Activated CD8-positive, alpha-beta T cell treated with anti-CD3 and anti-CD28 coated beads for 36 hours (primary cell): ENCODE data around the gene SNRNP70. TPM values are rescaled to one million over a fixed set of nuclear protein-coding genes. Genes with fewer than 3 reads are reported as not detected.

ENCODE experiments used
- ATAC-seq: fragments of 200-7000 bp; cut with Tn5 transposase; one replicate; pipeline ENCODE4 v1.10.0; 2021; ENCODE audit warnings: mild to moderate bottlenecking, moderate library complexity
- CTCF ChIA-PET: fragments of 350-600 bp; sonication (Branson Sonifier 250); formaldehyde crosslinking; loops from one replicate; lab custom pipeline; 2021; ENCODE audit warnings: antibody characterized with exemption; lab: Charles Lee
- POLR2A ChIA-PET: fragments of 350-600 bp; sonication (Branson Sonifier 250); formaldehyde crosslinking; loops from one replicate; lab custom pipeline; 2021; ENCODE audit warnings: antibody characterized with exemption; lab: Charles Lee
- DNase-seq: peaks from one replicate; pipeline ENCODE4 v3.0.0-alpha.2; 2020
- H3K27ac Mint-ChIP-seq: one replicate; pipeline ENCODE4 v1.8.0; 2021; ENCODE audit warnings: mild to moderate bottlenecking, mixed read lengths
- H3K27me3 Mint-ChIP-seq: one replicate; pipeline ENCODE4 v1.8.0; 2021; ENCODE audit warnings: mixed read lengths
- H3K36me3 Mint-ChIP-seq: one replicate; pipeline ENCODE4 v1.8.0; 2021; ENCODE audit warnings: low read depth, mixed read lengths
- H3K4me1 Mint-ChIP-seq: one replicate; pipeline ENCODE4 v1.8.0; 2021; ENCODE audit warnings: low read depth, mixed read lengths
- H3K4me3 Mint-ChIP-seq: one replicate; pipeline ENCODE4 v1.8.0; 2021; ENCODE audit warnings: mild to moderate bottlenecking, moderate library complexity, mixed read lengths
- H3K9me3 Mint-ChIP-seq: one replicate; pipeline ENCODE4 v1.8.0; 2021; ENCODE audit warnings: mixed read lengths
- intact Hi-C: fragments of 100-400 bp; cut with micrococcal nuclease; formaldehyde crosslinking; loops from one replicate; pipeline ENCODE4 v1.10.0; 2022
- total RNA-seq, 2 experiments: library from RNA; stranded (reverse); gene quantifications; one replicate each; pipeline ENCODE4 v1.2.3, GENCODE V29; 2021
- TF ChIP-seq, protein P1 (sequence below): fragments of 200-600 bp; IDR thresholded peaks from one replicate; pipeline ENCODE4 v1.8.0; 2022; ENCODE audit warnings: antibody characterized with exemption, mild to moderate bottlenecking

Gene SNRNP70
- total RNA-seq, 2 experiments from 2014 or later, result 187 to 188 TPM

DNA sequence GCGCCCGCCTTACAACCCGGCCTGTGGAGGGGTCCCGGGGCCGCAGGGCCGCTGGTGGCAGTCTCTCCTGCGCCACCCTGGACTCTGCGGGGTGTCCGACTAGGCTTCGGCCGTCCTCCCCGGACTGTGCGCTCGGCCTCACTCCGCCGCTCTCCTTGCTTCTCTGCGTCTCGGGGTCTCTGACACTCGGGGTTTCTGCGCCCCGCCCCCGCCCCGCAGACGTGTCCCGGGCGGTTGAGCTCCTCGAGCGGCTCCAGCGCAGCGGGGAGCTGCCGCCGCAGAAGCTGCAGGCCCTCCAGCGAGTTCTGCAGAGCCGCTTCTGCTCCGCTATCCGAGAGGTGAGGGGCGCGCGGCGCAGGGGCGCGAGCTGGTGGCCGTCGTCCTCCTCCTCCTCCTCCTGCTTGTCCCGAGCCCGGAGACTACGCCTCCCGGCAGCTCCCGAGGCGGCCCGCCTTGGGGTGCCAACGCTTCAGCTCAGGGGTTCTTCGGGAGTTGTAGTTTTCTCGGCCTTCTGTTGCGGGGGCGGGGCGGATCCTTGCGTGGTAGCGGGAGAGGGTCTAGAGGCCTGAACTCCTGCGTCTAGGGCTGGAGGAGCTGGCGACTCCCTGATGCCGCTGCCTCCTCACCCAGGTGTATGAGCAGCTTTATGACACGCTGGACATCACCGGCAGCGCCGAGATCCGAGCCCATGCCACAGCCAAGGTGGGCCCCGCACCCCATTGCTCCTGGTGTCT lies 29.5 kb downstream of the SNRNP70 start:
- TF ChIP-seq, protein P1, sequence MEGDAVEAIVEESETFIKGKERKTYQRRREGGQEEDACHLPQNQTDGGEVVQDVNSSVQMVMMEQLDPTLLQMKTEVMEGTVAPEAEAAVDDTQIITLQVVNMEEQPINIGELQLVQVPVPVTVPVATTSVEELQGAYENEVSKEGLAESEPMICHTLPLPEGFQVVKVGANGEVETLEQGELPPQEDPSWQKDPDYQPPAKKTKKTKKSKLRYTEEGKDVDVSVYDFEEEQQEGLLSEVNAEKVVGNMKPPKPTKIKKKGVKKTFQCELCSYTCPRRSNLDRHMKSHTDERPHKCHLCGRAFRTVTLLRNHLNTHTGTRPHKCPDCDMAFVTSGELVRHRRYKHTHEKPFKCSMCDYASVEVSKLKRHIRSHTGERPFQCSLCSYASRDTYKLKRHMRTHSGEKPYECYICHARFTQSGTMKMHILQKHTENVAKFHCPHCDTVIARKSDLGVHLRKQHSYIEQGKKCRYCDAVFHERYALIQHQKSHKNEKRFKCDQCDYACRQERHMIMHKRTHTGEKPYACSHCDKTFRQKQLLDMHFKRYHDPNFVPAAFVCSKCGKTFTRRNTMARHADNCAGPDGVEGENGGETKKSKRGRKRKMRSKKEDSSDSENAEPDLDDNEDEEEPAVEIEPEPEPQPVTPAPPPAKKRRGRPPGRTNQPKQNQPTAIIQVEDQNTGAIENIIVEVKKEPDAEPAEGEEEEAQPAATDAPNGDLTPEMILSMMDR, result no peak
- CTCF ChIA-PET, result interaction anchor here (0.7 to 5.3 kb wide), 24 partner anchors 9 to 121 kb away, joined by 3 to 41 read pairs (median 7); partner anchors contain the start of genes GYS1 and RUVBL2

DNA sequence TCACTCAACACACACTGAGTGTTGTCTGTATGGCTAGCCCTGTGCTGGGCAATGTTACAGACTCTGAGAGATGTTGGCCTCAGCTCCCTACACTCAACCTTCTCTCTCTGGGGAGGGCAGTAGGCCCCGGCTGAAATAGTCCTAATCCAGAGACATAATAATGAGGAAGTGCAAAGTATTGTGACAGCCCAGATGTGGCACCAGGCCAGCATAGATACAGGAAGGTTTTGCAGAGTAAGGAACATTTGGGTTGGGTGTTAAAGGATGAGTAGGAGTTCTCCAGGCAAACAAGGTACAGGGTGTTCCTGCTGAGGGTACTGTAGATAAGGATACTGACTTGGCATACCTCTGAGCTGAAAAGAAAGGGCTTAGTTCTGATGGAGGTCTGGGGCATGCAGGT lies 31.3 kb downstream of the SNRNP70 start:
- intact Hi-C loops, result no loop called here
- POLR2A ChIA-PET, result interaction anchor here (1.2 to 3.4 kb wide), 4 partner anchors 8 to 92 kb away, joined by 3 to 14 read pairs (median 6); no protein-coding TSS in a partner anchor
- CTCF ChIA-PET, result interaction anchor here (2.0 to 5.3 kb wide), 3 partner anchors 11 to 82 kb away, joined by 7 to 41 read pairs (median 9); no protein-coding TSS in a partner anchor

More for the DNA sequence above, 29.5 kb downstream of the SNRNP70 start:
- Mint-ChIP-seq H3K4me3 (peak overlapping the region; percentile 68), H3K36me3 (peaks cover 6% of the 10 kb centered on the region), H3K27me3 (no peaks in the 10 kb centered on the region), H3K27ac (no peak overlapping the region), H3K4me1 (peaks cover 28% of the 10 kb centered on the region), H3K9me3 (no peaks in the 10 kb centered on the region)
- ATAC-seq, result no peak
- POLR2A ChIA-PET, result interaction anchor here (1.5 to 3.4 kb wide), 6 partner anchors 9 to 121 kb away, joined by 3 to 14 read pairs (median 8); partner anchors contain the start of genes GYS1 and RUVBL2
- intact Hi-C loops, result no loop called here
- DNase-seq, result peak; percentile 72

DNA sequence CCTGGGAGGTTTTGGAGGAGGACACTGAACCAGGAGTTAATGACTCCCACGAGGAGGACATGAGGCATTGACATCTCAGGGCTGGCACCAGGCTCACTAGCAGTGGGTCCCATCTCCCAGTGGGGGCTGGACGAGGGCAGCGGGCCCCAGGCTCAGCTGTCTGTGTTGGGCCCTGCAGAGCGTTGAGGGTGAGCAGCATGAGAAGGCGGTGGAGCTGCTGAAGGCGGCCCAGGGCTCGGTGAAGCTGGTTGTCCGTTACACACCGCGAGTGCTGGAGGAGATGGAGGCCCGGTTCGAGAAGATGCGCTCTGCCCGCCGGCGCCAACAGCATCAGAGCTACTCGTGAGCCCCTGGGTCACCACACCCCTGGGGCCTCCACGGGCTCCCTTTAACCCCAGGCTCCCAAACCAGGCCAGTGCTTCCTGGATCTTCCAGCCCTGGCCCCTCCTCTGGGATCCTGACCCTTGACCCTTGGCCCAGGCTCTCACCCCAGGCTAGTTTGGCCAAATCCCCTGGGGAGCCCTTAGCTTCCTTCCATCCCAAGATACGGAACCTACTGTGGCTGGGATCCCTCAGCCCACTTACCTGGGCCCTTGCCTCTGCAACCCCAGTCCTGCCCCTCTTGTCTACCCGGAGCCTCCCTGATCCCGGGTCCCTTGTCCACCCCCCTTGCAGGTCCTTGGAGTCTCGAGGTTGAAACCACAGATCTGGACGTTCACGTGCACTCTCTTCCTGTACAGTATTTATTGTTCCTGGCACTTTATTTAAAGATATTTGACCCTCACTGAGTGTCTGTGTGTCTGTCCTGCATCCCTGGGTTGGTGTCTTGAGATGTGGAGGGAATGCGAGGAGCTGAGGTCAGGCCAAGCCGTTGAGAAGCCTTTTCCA lies 32.7 kb downstream of the SNRNP70 start:
- peak overlapping the region; percentile 91 for H3K27ac Mint-ChIP-seq
- no peak for DNase-seq
- H3K9me3 Mint-ChIP-seq, result no peaks in the 10 kb centered on the region
- H3K4me3 Mint-ChIP-seq, result peak overlapping the region; percentile 88
- peaks cover 10% of the 10 kb centered on the region for H3K27me3 Mint-ChIP-seq
- TF ChIP-seq, protein P1, result no peak
- CTCF ChIA-PET, result interaction anchor here (1.4 to 5.3 kb wide), 5 partner anchors 12 to 125 kb away, joined by 3 to 41 read pairs (median 7); partner anchors contain the start of genes GYS1 and RUVBL2
- peaks cover 31% of the 10 kb centered on the region for H3K4me1 Mint-ChIP-seq
- no peak for ATAC-seq
- peaks cover 6% of the 10 kb centered on the region for H3K36me3 Mint-ChIP-seq
- POLR2A ChIA-PET, result interaction anchor here (1.2 to 2.1 kb wide), 5 partner anchors 9 to 90 kb away, joined by 3 to 11 read pairs (median 3); no protein-coding TSS in a partner anchor
- intact Hi-C loops, result no loop called here

More for the DNA sequence above, 31.3 kb downstream of the SNRNP70 start:
- TF ChIP-seq, protein P1, result no peak
- Mint-ChIP-seq H3K27me3 (peaks cover 8% of the 10 kb centered on the region), H3K27ac (no peak overlapping the region), H3K36me3 (peaks cover 6% of the 10 kb centered on the region), H3K4me1 (peaks cover 32% of the 10 kb centered on the region), H3K4me3 (no peak overlapping the region), H3K9me3 (no peaks in the 10 kb centered on the region)
- DNase-seq (no peak), ATAC-seq (no peak)

DNA sequence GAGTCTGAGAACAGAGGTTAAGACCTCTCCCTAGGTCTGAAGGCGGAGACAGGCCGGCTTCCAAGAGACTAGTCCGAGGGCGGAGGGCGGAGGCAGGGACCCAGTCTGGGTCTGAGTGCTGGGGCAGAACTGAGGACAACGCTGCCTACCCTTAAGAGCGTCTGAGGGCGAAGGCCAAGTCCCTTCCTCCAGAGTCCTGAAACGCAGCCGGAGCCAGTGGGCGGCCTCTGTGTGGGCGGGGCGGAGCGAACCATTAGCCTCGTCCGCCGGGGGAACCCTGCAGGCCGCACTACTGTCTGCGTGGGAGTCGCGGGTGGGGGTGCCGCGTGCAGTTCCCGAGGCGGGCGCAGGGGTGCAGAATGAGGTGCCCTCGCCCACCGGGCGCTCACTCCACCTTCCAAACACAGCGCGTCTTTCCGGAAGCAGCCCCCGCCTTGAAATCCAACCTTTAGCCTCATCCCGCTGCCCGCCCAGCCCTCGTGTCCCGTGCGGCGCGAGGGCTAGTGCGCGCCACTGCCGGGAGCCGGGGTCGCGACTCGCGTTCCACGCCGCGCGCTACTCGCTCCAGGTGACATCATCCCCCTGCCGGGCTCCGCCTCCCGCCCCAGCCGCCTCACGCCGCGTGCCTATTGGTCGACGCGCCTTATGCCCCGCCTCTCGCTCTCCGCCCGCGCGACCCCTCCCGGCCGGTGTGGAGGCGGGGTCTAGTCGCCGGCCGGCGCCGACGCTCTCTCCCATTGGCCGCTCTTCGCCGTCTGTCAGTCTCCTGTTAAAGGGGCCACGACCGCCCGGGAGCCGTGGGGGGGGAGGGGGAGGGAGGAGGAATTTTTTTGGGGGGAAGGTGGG lies 33.5 kb downstream of the SNRNP70 start, which contains the start of gene C19orf73:
C19orf73 (minus strand) TSS at position 579 of the 846 bp plus-strand sequence; CDS start at position 458, 121 bp downstream.
- Mint-ChIP-seq H3K4me3 (peak within 1 kb of the TSS; percentile 88), H3K9me3 (no peaks in the 10 kb centered on the region), H3K27me3 (peaks cover 10% of the 10 kb centered on the region), H3K36me3 (peaks cover 6% of the 10 kb centered on the region), H3K27ac (peak within 1 kb of the TSS; percentile 91), H3K4me1 (peaks cover 28% of the 10 kb centered on the region)
- ChIA-PET POLR2A (interaction anchor here (1.2 to 2.1 kb wide), 4 partner anchors 9 to 21 kb away, joined by 3 to 11 read pairs (median 6); no protein-coding TSS in a partner anchor), CTCF (interaction anchor here (1.4 to 5.3 kb wide), 4 partner anchors 13 to 126 kb away, joined by 3 to 41 read pairs (median 5); partner anchors contain the start of genes GYS1 and RUVBL2)
- TF ChIP-seq, protein P1, result no peak
- intact Hi-C loops, result no loop called here
- ATAC-seq, result peak; percentile 89
- DNase-seq, result peak; percentile 95
